Neural progenitor cell (in vitro differentiated cells): ENCODE measurements around the gene GAMT.

Experiments
- EZH2 ChIP-seq: fragments of 200-600 bp; sonication (generic); IDR thresholded peaks from 2 replicates; pipeline ENCODE4 v1.6.1; 2017; ENCODE audit warnings: antibody characterized with exemption, mild to moderate bottlenecking, moderate library complexity
- EZH2phosphoT487 ChIP-seq: fragments of 200-600 bp; sonication (generic); IDR thresholded peaks from 2 replicates; pipeline ENCODE4 v1.6.1; 2017; ENCODE audit warnings: antibody characterized with exemption
- TF ChIP-seq, protein P1 (sequence below): fragments of 200-600 bp; sonication (generic); IDR thresholded peaks from 2 replicates; pipeline ENCODE4 v1.5.1; 2017; ENCODE audit warnings: antibody characterized with exemption, mild to moderate bottlenecking

DNA sequence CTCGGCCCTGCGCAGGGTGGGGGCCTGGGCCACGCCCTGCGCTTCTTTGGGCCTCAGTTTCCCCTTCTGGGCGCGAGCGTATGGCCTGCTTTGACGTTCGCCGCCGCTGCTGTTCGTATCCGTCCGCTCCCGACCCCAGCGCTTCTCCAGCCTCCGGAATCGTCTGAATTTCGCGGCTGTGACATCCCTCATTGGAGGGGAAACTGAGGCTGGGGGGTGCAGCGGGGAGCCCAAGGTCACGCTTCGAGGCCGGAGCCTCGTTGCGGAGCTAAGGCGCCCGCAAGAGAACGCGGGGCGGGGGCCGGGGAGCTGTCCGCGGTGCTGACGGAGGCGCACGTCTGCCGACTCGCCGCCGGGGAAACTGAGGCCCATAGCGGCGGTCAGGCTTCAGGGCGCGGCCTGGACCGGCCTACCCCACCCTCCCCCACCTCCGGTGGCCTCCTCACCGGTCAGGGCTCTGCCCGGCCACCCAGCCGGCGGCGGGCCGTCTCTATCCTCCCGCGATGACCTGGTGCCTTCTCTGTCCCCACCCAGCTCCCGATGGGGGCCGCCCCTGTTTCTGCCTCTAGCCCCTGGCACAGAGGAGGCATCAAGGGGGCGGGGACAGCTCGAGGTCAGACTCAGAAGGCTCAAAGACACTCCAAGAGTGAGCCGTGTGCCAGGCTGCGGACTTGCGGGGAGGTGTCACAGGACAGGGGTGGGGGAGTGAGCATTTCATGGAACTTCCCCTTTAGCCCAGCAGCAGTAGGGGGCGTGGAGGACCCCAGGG lies 45.6 kb upstream of the GAMT start:
- TF ChIP-seq, protein P1, sequence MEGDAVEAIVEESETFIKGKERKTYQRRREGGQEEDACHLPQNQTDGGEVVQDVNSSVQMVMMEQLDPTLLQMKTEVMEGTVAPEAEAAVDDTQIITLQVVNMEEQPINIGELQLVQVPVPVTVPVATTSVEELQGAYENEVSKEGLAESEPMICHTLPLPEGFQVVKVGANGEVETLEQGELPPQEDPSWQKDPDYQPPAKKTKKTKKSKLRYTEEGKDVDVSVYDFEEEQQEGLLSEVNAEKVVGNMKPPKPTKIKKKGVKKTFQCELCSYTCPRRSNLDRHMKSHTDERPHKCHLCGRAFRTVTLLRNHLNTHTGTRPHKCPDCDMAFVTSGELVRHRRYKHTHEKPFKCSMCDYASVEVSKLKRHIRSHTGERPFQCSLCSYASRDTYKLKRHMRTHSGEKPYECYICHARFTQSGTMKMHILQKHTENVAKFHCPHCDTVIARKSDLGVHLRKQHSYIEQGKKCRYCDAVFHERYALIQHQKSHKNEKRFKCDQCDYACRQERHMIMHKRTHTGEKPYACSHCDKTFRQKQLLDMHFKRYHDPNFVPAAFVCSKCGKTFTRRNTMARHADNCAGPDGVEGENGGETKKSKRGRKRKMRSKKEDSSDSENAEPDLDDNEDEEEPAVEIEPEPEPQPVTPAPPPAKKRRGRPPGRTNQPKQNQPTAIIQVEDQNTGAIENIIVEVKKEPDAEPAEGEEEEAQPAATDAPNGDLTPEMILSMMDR, result no peak
- TF ChIP-seq EZH2phosphoT487, result peak; percentile 56
- peak; percentile 63 for TF ChIP-seq EZH2
